GM12873 (cell line): ENCODE results near the gene CIAO1.

Experiments
- TF ChIP-seq, protein P1 (sequence below): IDR thresholded peaks from 2 replicates; pipeline ENCODE4 v1.5.1; 2012; ENCODE audit warnings: low read depth, mild to moderate bottlenecking, moderate library complexity, low read length, control low read depth; ENCODE audit not compliant: insufficient read depth; ENCODE audit errors: missing control alignments

CIAO1 gene

DNA sequence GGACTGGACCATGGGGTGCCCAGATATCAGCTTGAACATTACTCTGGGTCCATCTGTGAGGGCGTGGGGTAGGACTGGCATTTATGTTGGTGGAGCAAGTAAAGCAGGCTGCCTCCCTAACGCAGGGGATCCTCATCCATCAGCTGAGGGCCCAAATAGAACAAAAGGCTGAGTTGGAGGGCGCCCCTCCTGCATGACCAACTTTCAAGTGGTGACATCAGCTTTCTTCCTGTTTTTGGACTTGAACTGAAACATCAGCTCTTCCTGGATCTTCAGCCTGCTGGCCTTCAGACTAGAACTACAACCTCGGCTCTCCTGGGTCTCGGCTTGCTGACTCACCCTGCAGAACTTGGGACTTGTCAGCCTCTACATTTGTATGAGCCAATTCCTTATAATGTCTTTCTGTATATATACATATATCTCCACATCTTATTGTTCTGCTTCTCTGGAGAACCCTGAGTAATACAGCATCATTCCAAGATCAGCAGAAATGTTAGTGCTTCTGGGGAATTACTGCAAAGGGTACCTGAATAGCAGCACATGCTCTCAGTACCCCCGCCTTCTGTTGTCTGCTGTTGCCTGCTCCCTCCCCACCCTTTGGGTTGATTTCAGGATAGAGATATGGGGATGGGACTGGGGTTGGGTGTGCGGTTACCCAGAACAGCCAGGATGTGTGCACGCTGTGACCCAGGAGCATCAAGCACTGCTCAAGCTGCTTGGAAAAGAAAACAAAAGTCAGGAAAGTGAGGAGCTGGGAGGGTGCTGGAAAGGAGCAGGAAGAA lies 20.2 kb upstream of the CIAO1 start:
- TF ChIP-seq, protein P1, sequence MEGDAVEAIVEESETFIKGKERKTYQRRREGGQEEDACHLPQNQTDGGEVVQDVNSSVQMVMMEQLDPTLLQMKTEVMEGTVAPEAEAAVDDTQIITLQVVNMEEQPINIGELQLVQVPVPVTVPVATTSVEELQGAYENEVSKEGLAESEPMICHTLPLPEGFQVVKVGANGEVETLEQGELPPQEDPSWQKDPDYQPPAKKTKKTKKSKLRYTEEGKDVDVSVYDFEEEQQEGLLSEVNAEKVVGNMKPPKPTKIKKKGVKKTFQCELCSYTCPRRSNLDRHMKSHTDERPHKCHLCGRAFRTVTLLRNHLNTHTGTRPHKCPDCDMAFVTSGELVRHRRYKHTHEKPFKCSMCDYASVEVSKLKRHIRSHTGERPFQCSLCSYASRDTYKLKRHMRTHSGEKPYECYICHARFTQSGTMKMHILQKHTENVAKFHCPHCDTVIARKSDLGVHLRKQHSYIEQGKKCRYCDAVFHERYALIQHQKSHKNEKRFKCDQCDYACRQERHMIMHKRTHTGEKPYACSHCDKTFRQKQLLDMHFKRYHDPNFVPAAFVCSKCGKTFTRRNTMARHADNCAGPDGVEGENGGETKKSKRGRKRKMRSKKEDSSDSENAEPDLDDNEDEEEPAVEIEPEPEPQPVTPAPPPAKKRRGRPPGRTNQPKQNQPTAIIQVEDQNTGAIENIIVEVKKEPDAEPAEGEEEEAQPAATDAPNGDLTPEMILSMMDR, result no peak

DNA sequence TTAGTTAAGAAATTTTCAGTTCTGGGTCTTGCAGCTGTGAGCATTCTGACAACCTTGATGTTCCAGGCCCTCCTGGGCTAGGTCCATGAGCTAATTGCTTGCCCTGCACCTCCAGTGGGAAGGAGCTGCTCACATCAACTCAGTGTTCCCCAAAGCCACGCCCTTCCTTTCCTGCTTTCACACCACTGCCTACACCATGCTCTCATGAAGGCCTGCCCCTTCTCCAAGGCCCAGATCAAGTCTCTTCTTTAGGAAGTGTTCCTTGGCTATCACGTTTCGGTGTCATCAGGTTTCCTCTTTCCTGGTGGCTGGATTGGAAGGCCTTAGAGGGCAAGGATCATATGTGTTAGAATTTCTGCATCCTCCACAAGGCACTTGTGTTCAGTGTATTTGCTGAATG lies 19.0 kb upstream of the CIAO1 start:
- TF ChIP-seq, protein P1, result no peak

DNA sequence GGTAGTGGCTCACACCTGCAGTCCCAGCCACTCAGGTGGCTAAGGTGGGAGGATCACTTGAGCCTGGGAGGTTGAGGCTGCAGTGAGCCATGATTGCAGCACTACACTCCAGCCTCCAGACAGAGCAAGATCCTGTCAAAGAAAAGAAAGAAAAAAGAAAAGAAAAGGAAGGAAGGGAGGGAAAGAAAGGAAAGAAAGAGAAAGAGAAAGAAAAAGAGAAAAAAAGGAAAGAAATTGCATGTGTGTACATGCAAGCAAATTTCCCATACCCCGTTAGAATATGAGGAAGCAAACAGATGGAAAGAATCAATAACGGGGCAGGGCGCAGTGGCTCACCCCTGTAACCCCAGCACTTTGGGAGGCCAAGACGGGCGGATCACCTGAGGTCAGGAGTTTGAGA lies 18.1 kb upstream of the CIAO1 start:
- TF ChIP-seq, protein P1, result no peak

DNA sequence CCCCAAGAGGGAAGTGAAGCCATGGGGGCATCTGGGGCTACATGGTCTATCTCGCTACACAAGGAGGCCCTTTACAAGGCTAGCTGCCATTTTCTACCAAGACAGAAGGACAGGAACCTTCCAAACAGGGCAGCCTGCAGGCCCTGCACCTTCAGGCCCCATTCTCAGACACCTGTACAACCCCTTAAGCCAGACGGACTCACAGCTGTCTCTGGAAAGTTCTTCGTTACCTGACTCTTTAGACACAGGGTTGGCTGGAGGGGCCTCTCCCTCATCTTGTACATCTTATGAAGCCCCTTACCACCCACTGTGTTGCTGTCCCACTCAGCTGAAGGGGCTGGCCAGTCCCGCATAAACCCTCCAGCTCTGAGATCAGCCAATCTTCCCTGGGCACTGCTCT lies 17.4 kb upstream of the CIAO1 start:
- TF ChIP-seq, protein P1, result no peak

DNA sequence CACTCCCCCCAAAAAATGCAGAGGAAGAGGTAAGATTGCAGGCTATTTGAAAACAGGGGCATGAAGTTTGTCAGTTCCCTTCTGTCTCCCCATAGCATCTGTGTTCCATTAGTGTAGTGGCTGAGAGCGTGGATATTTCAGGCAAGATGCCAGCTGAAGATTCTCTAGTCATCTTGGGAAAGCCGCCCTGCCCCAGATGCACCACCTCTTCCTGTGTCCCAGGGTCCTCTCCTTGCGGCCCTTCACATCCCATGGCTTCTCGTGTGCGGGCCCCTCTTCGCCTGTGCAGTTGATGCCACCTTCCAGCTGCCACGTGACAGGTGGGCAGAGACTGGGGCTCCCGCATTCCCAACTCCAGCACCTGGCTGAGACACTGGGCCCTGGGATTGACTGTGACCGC lies 16.4 kb upstream of the CIAO1 start:
- TF ChIP-seq, protein P1, result no peak

DNA sequence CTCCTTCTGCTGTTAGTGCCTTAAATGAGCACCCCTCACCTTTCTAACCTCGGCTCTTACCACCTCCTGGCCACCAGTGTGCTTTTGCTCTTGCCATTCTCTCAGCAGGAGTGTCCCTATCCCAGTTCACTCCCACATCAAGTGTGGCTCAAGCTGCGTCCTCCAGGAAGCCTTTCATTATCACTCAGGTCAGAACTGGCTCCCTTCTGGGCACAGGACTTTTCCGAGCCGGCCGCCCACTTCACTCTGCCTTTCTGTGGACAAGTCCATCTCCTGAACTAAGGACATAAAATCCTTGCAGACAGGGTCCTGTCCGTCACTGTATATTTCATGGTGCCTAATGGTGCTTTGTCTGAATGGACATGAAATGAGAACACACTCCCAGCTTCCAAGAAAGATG lies 15.8 kb upstream of the CIAO1 start:
- TF ChIP-seq, protein P1, result no peak

DNA sequence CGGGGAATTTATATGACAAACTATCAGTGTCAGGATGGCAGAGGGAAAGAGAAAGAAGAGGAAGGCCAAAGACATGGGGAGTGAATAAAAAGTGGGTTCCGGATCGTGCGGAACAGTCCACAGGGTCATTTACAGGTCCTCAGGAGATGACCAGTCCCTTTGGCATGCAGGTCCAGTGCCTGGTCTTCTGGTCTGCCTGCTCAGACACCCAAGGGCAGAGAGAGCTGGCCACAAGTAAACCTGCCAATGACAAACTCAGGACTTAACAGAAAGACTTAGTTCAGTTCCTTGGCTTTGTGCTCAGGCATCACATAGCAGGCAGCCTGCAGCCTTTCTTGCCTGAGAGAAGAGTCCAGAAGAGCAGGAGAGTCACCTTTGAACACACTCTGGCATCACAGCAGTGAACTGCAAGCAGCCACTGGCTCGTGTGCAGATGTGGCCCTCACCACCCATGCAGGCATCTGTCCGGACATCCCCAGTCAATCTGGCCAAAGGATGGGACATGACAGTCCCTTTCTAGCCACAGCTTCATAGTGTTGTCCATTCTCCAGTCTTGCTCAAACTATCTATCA lies 14.2 kb upstream of the CIAO1 start:
- TF ChIP-seq, protein P1, result no peak
